Measurements from ENCODE around the gene TMEM30A. TPM values are rescaled to one million over a fixed set of nuclear protein-coding genes. Genes with fewer than 3 reads are reported as not detected.

The TMEM30A gene
- total RNA-seq, 4 donors from 2014 or later, result 87.6 to 102 (median 91.9) TPM

DNA sequence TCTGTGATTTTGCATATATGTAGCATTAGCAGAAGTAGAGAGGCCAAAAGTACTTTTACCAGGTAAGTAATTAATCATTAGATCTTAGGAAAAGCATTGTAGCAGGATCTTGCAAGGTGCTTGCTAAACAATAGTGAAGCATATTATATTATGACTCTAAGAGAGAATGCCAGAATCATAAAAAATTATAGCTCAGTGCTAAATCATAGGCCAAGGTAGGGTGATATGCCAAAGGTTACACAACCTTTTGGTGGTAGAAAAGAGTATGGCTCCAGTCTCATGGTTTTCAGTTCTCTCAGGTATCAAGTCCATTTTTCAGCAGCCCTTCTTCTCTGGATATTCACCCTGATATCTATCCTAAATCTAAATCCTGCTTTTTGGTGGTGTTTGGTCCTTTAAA, 16.9 kb upstream of the TMEM30A start:
- H3K4me1 ChIP-seq, result peaks cover 18 to 31% (median 29%) of the 10 kb centered on the region in 4 donors
- TF ChIP-seq POLR2AphosphoS5 (IDR thresholded peaks at IDR 0.05) (no peak), CTCF (IDR thresholded peaks at IDR 0.05) (no peak)
- H3K27ac ChIP-seq (replicated peaks in 1 of 4), result peak overlapping the region in 2 of 4 donors; percentile 5 to 32
- no peaks in the 10 kb centered on the region for H3K27me3 ChIP-seq
- no peak overlapping the region for H3K4me3 ChIP-seq
- no peaks in the 10 kb centered on the region for H3K9me3 ChIP-seq
- intact Hi-C loops (cut with DNase I), result loop anchor here (5.0 kb wide), 1 partner anchor 61 kb away; no protein-coding TSS in a partner anchor
- no peak for DNase-seq (ENCODE audit: extremely low spot score)
- H3K36me3 ChIP-seq, result no peaks in the 10 kb centered on the region

GRCh38 chr6:75301088-75301487, 16.5 kb upstream of the TMEM30A start:
- no peak overlapping the region for H3K4me3 ChIP-seq
- no peak for DNase-seq (ENCODE audit: extremely low spot score)
- H3K4me1 ChIP-seq, result peaks cover 16 to 27% (median 26%) of the 10 kb centered on the region in 4 donors
- TF ChIP-seq POLR2A (IDR thresholded peaks at IDR 0.05; ENCODE audit: low read depth), result no peak
- no peak for TF ChIP-seq EP300 (IDR thresholded peaks at IDR 0.05)
- no peak for TF ChIP-seq POLR2AphosphoS5 (IDR thresholded peaks at IDR 0.05)
- no peak for TF ChIP-seq CTCF (IDR thresholded peaks at IDR 0.05)
- intact Hi-C loops (cut with DNase I), result loop anchor here (5.0 kb wide), 1 partner anchor 61 kb away; no protein-coding TSS in a partner anchor
- 96% methylated on average over 2 of the region's 2 CpGs for whole genome bisulfite sequencing
- no peaks in the 10 kb centered on the region for H3K36me3 ChIP-seq
- H3K9me3 ChIP-seq, result no peaks in the 10 kb centered on the region
- H3K27ac ChIP-seq (replicated peaks in 1 of 4), result no peak overlapping the region
- no peaks in the 10 kb centered on the region for H3K27me3 ChIP-seq

GRCh38 chr6:75300531-75300855, 15.9 kb upstream of the TMEM30A start:
- H3K27ac ChIP-seq (replicated peaks in 1 of 4), result peak overlapping the region; percentile 41 to 68 (median 61)
- H3K27me3 ChIP-seq, result no peaks in the 10 kb centered on the region
- H3K9me3 ChIP-seq, result no peaks in the 10 kb centered on the region
- no peaks in the 10 kb centered on the region for H3K36me3 ChIP-seq
- whole genome bisulfite sequencing, result 57% methylated on average over 1 of the region's 1 CpG
- no peak overlapping the region for H3K4me3 ChIP-seq
- no peak for DNase-seq (ENCODE audit: extremely low spot score)
- no peak for TF ChIP-seq EP300 (IDR thresholded peaks at IDR 0.05)
- TF ChIP-seq CTCF (IDR thresholded peaks at IDR 0.05), result no peak
- TF ChIP-seq POLR2A (IDR thresholded peaks at IDR 0.05; ENCODE audit: low read depth), result no peak
- no peak for TF ChIP-seq POLR2AphosphoS5 (IDR thresholded peaks at IDR 0.05)
- peaks cover 13 to 23% (median 21%) of the 10 kb centered on the region in 4 donors for H3K4me1 ChIP-seq
- intact Hi-C loops (cut with DNase I), result loop anchor here (5.0 kb wide), 1 partner anchor 62 kb away; no protein-coding TSS in a partner anchor

DNA sequence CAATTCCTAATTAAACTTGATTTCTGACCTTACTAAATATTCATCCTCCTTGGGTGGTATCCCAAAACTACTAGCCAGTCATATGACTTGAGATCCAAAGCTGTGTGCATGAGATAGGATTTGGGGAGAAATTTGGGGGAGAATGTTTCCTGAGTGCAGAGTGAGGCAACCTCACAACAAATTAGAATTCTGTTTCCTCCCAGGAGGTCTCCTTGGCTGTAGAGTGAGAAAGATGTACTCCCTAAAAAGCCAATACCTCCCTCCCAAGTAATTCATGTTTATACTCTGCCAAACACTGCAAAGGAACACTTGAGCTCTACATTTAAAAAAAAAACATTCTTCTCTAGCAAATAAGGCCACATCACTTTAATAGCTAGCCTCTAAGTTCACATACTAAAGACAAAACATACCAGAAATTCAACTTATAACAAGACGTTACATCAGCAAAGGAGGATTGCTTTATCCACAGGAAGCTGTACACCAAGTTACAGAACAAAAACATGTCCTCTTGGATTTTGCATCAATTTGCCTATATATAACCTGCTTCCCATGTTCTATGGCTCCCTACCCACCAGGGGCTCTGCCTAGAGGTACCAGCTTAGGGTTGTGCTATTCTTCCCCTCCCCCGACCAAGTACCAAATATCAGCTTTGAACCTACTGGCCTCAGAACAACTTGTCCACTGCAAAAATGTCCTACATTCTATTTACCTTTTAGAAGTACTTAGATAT, 15.4 kb upstream of the TMEM30A start:
- Histone ChIP-seq H3K27me3 (no peaks in the 10 kb centered on the region), H3K4me1 (peaks cover 13 to 23% (median 21%) of the 10 kb centered on the region in 4 donors), H3K4me3 (no peak overlapping the region), H3K36me3 (no peaks in the 10 kb centered on the region), H3K27ac (replicated peaks in 1 of 4) (peak overlapping the region; percentile 41 to 68 (median 61)), H3K9me3 (no peaks in the 10 kb centered on the region)
- no peak for DNase-seq (ENCODE audit: extremely low spot score)
- intact Hi-C loops (cut with DNase I), result loop anchor here (5.0 kb wide), 2 partner anchors 62 to 227 kb away; no protein-coding TSS in a partner anchor
- TF ChIP-seq CTCF (IDR thresholded peaks at IDR 0.05) (no peak), EP300 (IDR thresholded peaks at IDR 0.05) (no peak), POLR2A (IDR thresholded peaks at IDR 0.05; ENCODE audit: low read depth) (no peak), POLR2AphosphoS5 (IDR thresholded peaks at IDR 0.05) (no peak)
- WGBS, result 64% methylated on average over 2 of the region's 2 CpGs
